ENCODE results near the gene PHKB. TPM values are rescaled to one million over a fixed set of nuclear protein-coding genes. Genes with fewer than 3 reads are reported as not detected.

PHKB gene
- total and polyA plus RNA-seq, 2 of the 8 experiments (the other 6 are each of a cell fraction or from before 2014, with no cell fraction given) = 18.6 to 38.3 TPM

DNA sequence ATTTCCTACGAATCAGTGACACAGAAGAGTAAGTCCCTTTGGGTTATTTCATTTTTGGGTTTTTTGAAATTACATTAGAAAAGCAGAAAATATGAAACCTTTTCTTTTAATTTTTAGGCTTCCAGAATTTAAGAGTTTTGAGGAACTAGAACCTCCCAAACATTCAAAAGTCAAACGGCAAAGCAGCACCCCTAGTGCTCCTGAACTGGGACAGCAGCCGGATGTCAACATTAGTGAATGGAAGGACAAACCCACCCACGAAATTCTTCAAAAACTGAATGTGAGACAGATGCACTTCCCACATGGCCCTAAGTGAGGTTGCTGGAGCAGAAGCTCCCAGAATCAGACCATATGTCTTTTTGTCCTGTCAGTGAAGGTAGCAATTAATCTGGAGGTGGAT lies 199.4 kb downstream of the PHKB start:
- no peaks in the 10 kb centered on the region for H4K20me1 ChIP-seq (replicated peaks in 1 of 2; ENCODE audit: control insufficient read depth in 1 of 2, insufficient read depth in 2 of 2, low read length in 2 of 2)
- H2BK12ac ChIP-seq (ENCODE audit: low read depth, low read length) = no peak overlapping the region
- no peak overlapping the region for H2BK20ac ChIP-seq (ENCODE audit: low read length)
- no peak overlapping the region for H2AK5ac ChIP-seq (ENCODE audit: low read depth, low read length)
- no peak overlapping the region for H3K56ac ChIP-seq (replicated peaks; ENCODE audit: insufficient read length, low read depth, low read length)
- H2BK5ac ChIP-seq (ENCODE audit: low read depth, low read length) = no peak overlapping the region
- no peak overlapping the region for H2BK15ac ChIP-seq (ENCODE audit: low read length)
- H3K79me1 ChIP-seq (ENCODE audit: low read depth, low read length) = no peaks in the 10 kb centered on the region
- no peak overlapping the region for H4K91ac ChIP-seq (replicated peaks; ENCODE audit: insufficient read length, low read length)
- no peak overlapping the region for H4K8ac ChIP-seq (ENCODE audit: extremely low read depth, insufficient read depth, low read length)
- H3K4me2 ChIP-seq (ENCODE audit: insufficient read depth in 1 of 2, low read depth in 2 of 2, low read length in 2 of 2) = no peak overlapping the region
- H3K36me3 ChIP-seq (ENCODE audit: control insufficient read depth in 2 of 4, insufficient read depth in 4 of 4, low read length in 3 of 4) = peaks cover 0 to 4% (median 0%) of the 10 kb centered on the region in 4 experiments; a peak in 1 of 8 replicates
- ChIA-PET POLR2A (ENCODE audit: partially characterized antibody) (no interaction called here), CTCF (ENCODE audit: partially characterized antibody) (no interaction called here)
- no peak overlapping the region for H3K18ac ChIP-seq (ENCODE audit: extremely low read depth, low read length)
- no peak overlapping the region for H3K4ac ChIP-seq (replicated peaks; ENCODE audit: insufficient read length, low read depth, low read length)
- H3K27ac ChIP-seq (ENCODE audit: low read depth, low read length) = no peak overlapping the region
- H3K27me3 ChIP-seq (replicated peaks in 1 of 4; ENCODE audit: control insufficient read depth in 3 of 4, extremely low read depth in 1 of 4, insufficient read depth in 3 of 4, low read length in 3 of 4) = no peaks in the 10 kb centered on the region
- H3K14ac ChIP-seq (ENCODE audit: insufficient read length) = no peak overlapping the region
- no peaks in the 10 kb centered on the region for H3K23me2 ChIP-seq (ENCODE audit: low read depth, low read length)
- WGBS, 2 experiments (ENCODE audit: extremely low coverage in 1 of 2, insufficient coverage in 1 of 2, insufficient read length in 1 of 2, insufficient replicate concordance in 2 of 2, low coverage in 1 of 2, low lambda C conversion rate in 2 of 2, missing lambda C conversion rate in 1 of 2) = 81% methylated on average over 4 of the region's 4 CpGs; no CpG with 5 or more reads in 1 of the 2 experiments
- H3K4me3 ChIP-seq (ENCODE audit: extremely low read depth in 1 of 4, insufficient read depth in 2 of 4, low read depth in 3 of 4, low read length in 4 of 4) = no peak overlapping the region
- FAIRE-seq = peak; percentile 42
- DNase-seq (ENCODE audit: low read depth in 1 of 2, low spot score in 2 of 2) = no peak
- H2AFZ ChIP-seq (ENCODE audit: low read length) = no peak overlapping the region
- no peak overlapping the region for H4K5ac ChIP-seq (ENCODE audit: insufficient read length, low read depth, low read length)
- no peak overlapping the region for H2BK120ac ChIP-seq (replicated peaks; ENCODE audit: low read depth, low read length)
- no peaks in the 10 kb centered on the region for H3K9me3 ChIP-seq (ENCODE audit: insufficient read depth in 2 of 2, low read depth in 1 of 2, low read length in 1 of 2)
- H3K79me2 ChIP-seq (ENCODE audit: control insufficient read depth in 1 of 2, insufficient read depth in 2 of 2, low read length in 2 of 2) = no peaks in the 10 kb centered on the region
- TF ChIP-seq, protein P1, sequence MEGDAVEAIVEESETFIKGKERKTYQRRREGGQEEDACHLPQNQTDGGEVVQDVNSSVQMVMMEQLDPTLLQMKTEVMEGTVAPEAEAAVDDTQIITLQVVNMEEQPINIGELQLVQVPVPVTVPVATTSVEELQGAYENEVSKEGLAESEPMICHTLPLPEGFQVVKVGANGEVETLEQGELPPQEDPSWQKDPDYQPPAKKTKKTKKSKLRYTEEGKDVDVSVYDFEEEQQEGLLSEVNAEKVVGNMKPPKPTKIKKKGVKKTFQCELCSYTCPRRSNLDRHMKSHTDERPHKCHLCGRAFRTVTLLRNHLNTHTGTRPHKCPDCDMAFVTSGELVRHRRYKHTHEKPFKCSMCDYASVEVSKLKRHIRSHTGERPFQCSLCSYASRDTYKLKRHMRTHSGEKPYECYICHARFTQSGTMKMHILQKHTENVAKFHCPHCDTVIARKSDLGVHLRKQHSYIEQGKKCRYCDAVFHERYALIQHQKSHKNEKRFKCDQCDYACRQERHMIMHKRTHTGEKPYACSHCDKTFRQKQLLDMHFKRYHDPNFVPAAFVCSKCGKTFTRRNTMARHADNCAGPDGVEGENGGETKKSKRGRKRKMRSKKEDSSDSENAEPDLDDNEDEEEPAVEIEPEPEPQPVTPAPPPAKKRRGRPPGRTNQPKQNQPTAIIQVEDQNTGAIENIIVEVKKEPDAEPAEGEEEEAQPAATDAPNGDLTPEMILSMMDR (IDR thresholded peaks at IDR 0.05; ENCODE audit: control extremely low read depth in 1 of 3, insufficient read depth in 1 of 3, low read depth in 1 of 3, low read length in 3 of 3) = peak in 2 of 3 experiments; percentile 14 to 35; a peak in 3 of 4 replicates
- TF ChIP-seq RAD21 (IDR thresholded peaks at IDR 0.05 in 1 of 2, conservative IDR thresholded peaks at IDR 0.05 in 1 of 2; ENCODE audit: low read depth in 2 of 2, low read length in 2 of 2) (peak; percentile 33 to 46), CEBPB (IDR thresholded peaks at IDR 0.05; ENCODE audit: low read depth, low read length) (no peak), RNF2 (IDR thresholded peaks at IDR 0.05; ENCODE audit: borderline replicate concordance, low read depth, low read length, missing control alignments, poor library complexity, severe bottlenecking) (no peak)
- H3K23ac ChIP-seq (ENCODE audit: insufficient read length) = no peak overlapping the region
- H3K9ac ChIP-seq (replicated peaks in 1 of 4; ENCODE audit: extremely low read depth in 1 of 4, low read depth in 3 of 4, low read length in 3 of 4) = no peak overlapping the region
- no peaks in the 10 kb centered on the region for H3K4me1 ChIP-seq (replicated peaks in 1 of 4; ENCODE audit: control insufficient read depth in 3 of 4, insufficient read depth in 4 of 4, low read length in 3 of 4)

Data from H1 (cell line).